ENCODE measurements around the gene MRPL58.
"Not testable (repeated sequence)": the region's sequence is repeated elsewhere in the genome, so short reads cannot be mapped to it uniquely, and the experiment has no call there.

The MRPL58 gene

GRCh38 chr17:74987418-74987908 lies 25.0 kb upstream of the MRPL58 start, which contains the start of gene CDR2L:
TSS of gene CDR2L (plus strand) at chr17:74987632. CDS start at chr17:74988044, 412 bp downstream.
- DNase-seq (ENCODE audit: low spot score), result peak; percentile 99

- peak; percentile 89 for DNase-seq (ENCODE audit: low spot score)
Observed at GRCh38 chr17:74987909-74988711, 24.4 kb upstream of the MRPL58 start.

GRCh38 chr17:74990581-74991105 lies 21.8 kb upstream of the MRPL58 start:
- no peak for DNase-seq (ENCODE audit: low spot score)

GRCh38 chr17:74992223-74992622 lies 20.2 kb upstream of the MRPL58 start:
- no peak for DNase-seq (ENCODE audit: low spot score)

- no peak for DNase-seq (ENCODE audit: low spot score)
Observed at GRCh38 chr17:74994440-74994839, 18.0 kb upstream of the MRPL58 start.

GRCh38 chr17:74995847-74996246 lies 16.6 kb upstream of the MRPL58 start:
- DNase-seq (ENCODE audit: low spot score), result no peak

- DNase-seq (ENCODE audit: low spot score), result no peak
Observed at GRCh38 chr17:74998783-74999182, 13.7 kb upstream of the MRPL58 start.

- DNase-seq (ENCODE audit: low spot score), result no peak
Observed at GRCh38 chr17:74999523-74999922, 12.9 kb upstream of the MRPL58 start.

GRCh38 chr17:75001915-75002843 lies 10.3 kb upstream of the MRPL58 start:
- no peak for DNase-seq (ENCODE audit: low spot score)

- DNase-seq (ENCODE audit: low spot score), result no peak
Observed at GRCh38 chr17:75003070-75003956, 9.2 kb upstream of the MRPL58 start.

GRCh38 chr17:75003957-75004355 lies 8.5 kb upstream of the MRPL58 start:
- no peak for DNase-seq (ENCODE audit: low spot score)

GRCh38 chr17:75004371-75004770 lies 8.1 kb upstream of the MRPL58 start:
- no peak for DNase-seq (ENCODE audit: low spot score)

GRCh38 chr17:75005291-75005690 lies 7.2 kb upstream of the MRPL58 start:
- DNase-seq (ENCODE audit: low spot score), result no peak

GRCh38 chr17:75006084-75006483 lies 6.4 kb upstream of the MRPL58 start:
- not testable (repeated sequence) for DNase-seq (ENCODE audit: low spot score)

- no peak for DNase-seq (ENCODE audit: low spot score)
Observed at GRCh38 chr17:75006653-75007052, 5.8 kb upstream of the MRPL58 start.

- no peak for DNase-seq (ENCODE audit: low spot score)
Observed at GRCh38 chr17:75008373-75008772, 4.1 kb upstream of the MRPL58 start.

GRCh38 chr17:75009139-75009724 lies 3.2 kb upstream of the MRPL58 start:
- no peak for DNase-seq (ENCODE audit: low spot score)

- DNase-seq (ENCODE audit: low spot score), result no peak
Observed at GRCh38 chr17:75010683-75011400, 1.6 kb upstream of the MRPL58 start.

- DNase-seq (ENCODE audit: low spot score), result no peak
Observed at GRCh38 chr17:75011401-75012095, 922 bp upstream of the MRPL58 start.

GRCh38 chr17:75012096-75012345 lies 449 bp upstream of the MRPL58 start:
- DNase-seq (ENCODE audit: low spot score), result no peak
